AG09319 (cell line): ENCODE measurements around the gene DHRS7B.
A peak's percentile ranks its signal among the peaks of the same experiment; 100 is the strongest.

ENCODE experiments used
- DNase-seq: peaks from one replicate; pipeline ENCODE4 v3.0.0-alpha.2; 2010; ENCODE audit warnings: low read depth; ENCODE audit errors: extremely low read depth
- CTCF ChIP-seq: IDR thresholded peaks from 2 replicates; pipeline ENCODE4 v1.5.1; 2011; ENCODE audit warnings: low read depth, mild to moderate bottlenecking, inconsistent platforms, low read length, moderate library complexity

DHRS7B gene

GRCh38 chr17:21161498-21162393 is 35.0 kb downstream of the DHRS7B start:
- no peak for TF ChIP-seq CTCF
- peak; percentile 38 for DNase-seq

DNA sequence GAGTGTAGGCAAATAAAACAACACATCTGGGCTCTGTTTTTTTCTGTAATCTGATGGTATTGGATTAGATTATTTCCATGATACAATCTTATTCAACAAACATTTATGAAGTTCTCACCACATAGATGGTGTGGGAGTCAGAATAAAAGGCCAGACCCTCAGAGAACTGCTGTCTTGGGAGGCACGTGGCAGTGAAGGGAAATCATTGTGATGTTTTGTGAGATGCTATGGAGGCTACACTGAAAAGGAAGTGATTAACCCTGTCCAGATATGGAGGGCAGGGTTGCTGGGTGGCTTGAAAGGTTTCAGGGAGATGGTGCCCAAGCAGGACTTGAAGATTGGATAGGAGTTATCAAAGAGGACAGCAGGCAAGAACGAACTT is 35.6 kb downstream of the DHRS7B start:
- TF ChIP-seq CTCF: no peak
- DNase-seq: no peak

DNA sequence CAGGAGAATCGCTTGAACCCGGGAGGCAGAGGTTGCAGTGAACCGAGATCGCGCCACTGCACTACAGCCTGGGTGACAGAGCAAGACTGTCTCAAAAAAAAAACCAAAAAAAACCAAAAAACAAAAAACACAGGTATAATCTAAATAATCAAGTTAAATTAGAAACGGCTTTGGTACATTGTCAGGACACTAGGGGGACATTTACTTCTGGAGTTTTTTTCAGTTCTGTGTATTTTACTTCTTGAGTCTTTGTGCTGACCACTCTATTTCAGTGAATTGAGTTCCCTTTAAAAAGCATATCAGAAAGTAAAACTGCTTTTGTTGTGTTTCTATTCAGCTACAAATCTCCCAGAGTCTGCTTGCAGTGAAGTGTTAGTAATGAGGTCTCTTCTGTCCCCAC is 36.3 kb downstream of the DHRS7B start:
- no peak for TF ChIP-seq CTCF

GRCh38 chr17:21164216-21164615 is 37.5 kb downstream of the DHRS7B start:
- TF ChIP-seq CTCF: no peak
- DNase-seq: no peak

More for the DNA sequence above, 36.3 kb downstream of the DHRS7B start:
- DNase-seq: no peak

DNA sequence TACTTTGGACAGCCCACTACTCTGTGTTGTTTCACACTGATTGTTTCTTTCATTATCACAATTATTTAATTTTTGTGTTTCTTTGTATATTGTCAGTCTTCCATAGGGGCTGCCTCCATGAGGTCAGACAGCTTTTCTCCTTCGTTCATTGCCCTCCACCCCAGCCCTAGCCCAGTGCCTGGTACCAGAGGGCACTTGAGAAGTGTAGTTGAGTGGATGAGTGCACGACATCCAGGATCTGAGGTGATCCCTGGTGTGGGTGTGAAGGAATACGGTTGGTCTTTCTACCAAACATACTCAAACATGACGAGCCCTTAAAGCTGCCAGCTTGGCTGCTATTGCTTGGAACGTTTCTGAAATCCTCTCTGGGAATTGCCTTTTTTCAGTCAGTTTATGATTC is 37.9 kb downstream of the DHRS7B start:
- no peak for TF ChIP-seq CTCF
- no peak for DNase-seq

DNA sequence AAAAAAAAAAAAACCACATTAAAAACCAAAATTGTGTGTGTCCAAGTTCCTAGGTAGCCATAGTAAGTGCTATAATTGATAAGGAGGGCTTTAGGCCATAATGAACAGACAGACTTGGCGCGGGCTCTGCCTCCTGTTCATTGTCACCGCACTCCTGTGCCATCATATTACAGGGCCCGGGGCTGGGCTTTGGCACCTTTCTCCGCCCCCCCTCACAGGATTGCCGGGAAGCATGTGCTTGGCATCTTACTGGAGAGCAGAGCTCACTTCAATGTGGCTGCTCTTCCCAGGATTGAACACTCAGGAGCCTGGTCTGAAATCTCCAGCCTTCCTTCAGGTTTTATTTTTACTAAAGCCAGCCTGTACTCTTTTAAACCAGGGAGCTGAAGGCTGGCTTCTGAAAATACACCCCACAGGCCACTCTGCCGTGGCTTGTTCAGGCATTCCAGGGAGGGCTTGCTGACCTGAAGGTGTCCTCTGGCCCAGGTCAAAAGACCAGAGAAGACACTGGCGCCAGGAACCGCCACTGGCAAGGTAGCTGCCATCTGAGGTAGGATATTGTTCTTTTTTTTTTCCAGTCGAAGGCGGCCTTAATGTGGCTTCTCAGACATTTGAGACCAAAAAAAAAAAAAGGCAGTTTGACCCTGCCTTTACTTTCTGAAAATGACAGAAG is 39.3 kb downstream of the DHRS7B start:
- TF ChIP-seq CTCF: no peak
- no peak for DNase-seq

- no peak for TF ChIP-seq CTCF
These were observed 39.9 kb downstream of the DHRS7B start for GRCh38 chr17:21166595-21167210.

More at GRCh38 chr17:21166595-21167210, 39.9 kb downstream of the DHRS7B start:
- DNase-seq: no peak
